A172 (cell line): Measurements from ENCODE around the gene TCP11L2. TPM values are rescaled to one million over a fixed set of nuclear protein-coding genes. Genes with fewer than 3 reads are reported as not detected.
A peak's percentile ranks its signal among the peaks of the same experiment; 100 is the strongest.
"Not testable (repeated sequence)": the region's sequence is repeated elsewhere in the genome, so short reads cannot be mapped to it uniquely, and the experiment has no call there.

ENCODE experiments used
- DNase-seq: peaks from one replicate; pipeline ENCODE4 v3.0.0-alpha.2; 2015; ENCODE audit warnings: low spot score
- total RNA-seq: library from RNA; depleted of rRNA; stranded (reverse); fragments of >200 nt; shearing (Covaris generic); gene quantifications from 2 replicates; pipeline ENCODE4 v1.2.3, GENCODE V29; 2014

Gene TCP11L2
- total RNA-seq, 1 experiment from 2014 or later = 3.6 TPM

GRCh38 chr12:106343214-106343528 is 40.6 kb downstream of the TCP11L2 start:
- DNase-seq = no peak

DNA sequence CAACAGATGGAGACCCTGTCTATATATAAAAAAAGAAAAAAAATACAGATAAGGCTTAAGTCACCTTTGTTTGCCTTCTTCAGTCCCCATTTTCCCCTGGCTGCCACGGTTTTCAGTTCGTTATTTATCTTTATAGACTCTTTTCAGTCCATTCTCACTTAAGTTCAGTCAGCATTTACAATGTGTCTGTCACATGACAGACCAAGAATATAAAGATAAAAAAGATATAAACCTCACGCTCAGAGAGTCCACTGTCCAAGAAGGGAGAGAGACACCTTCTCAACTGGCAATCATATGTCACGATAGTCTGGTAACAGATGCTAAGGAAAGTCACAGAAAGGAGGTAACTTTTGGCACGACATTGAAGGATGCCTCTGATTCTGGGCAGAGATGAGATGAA is 41.6 kb downstream of the TCP11L2 start:
- DNase-seq = no peak

GRCh38 chr12:106345746-106346145 is 43.2 kb downstream of the TCP11L2 start:
- peak; percentile 43 for DNase-seq

- no peak for DNase-seq
Observed at GRCh38 chr12:106348411-106348810, 45.9 kb downstream of the TCP11L2 start.

DNA sequence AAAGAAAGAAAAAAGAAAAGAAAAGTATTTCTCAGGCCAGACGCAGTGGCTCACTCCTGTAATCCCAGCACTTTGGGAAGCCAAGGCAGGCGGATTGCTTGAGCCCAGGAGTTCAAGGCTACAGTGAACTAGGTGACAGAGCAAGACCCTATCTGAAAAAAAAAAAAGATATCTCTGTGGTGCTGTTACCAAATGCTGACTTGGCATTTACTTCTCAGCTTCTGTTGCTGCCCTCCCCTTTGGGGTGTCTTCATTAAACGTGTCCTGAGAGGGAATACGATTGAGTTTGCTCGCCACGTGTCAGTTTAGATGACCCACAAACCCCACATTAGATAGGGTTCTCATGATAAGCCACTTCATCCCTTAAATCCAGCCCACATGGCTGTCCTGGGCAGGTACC is 50.6 kb downstream of the TCP11L2 start:
- no peak for DNase-seq

GRCh38 chr12:106357549-106358395 is 55.2 kb downstream of the TCP11L2 start, which contains the start of gene POLR3B:
Gene POLR3B, plus strand, starts transcription at chr12:106357748. Its CDS starts 132 bp downstream, at chr12:106357880.
- DNase-seq = peak; percentile 87

GRCh38 chr12:106358396-106359241 is 56.1 kb downstream of the TCP11L2 start:
- peak; percentile 35 for DNase-seq

GRCh38 chr12:106359646-106360399 is 57.3 kb downstream of the TCP11L2 start:
- DNase-seq = no peak

DNA sequence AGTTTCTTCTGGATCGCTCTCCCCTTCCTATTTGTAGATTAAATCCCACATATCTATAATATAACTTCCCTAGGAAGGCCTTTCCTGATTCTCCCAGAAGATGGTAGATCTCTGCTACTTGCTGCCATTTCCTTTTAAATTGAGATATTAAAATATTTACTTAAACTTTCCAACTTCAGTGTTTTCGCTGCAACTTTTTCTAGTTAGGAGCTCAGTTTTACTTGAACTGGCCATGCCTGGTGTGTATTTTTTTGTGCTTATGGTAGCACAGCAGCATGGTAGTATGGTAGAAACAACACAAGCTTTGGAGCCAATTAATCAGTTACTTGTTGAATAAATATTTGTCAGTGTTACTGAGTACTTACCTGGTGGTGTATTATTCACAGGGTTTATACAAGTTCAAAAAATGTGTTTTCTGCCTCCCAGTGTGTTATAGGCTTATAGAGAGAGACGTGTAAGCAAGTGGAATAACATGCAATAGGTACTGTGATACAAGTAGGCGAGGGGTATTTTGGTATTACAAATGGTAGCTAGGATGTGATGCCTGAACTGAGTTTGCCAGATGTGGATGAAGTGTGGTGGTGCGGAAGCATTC is 58.0 kb downstream of the TCP11L2 start:
- no peak for DNase-seq

GRCh38 chr12:106362971-106363370 is 60.4 kb downstream of the TCP11L2 start:
- no peak for DNase-seq

- no peak for DNase-seq
Observed at GRCh38 chr12:106364261-106364660, 61.7 kb downstream of the TCP11L2 start.

DNA sequence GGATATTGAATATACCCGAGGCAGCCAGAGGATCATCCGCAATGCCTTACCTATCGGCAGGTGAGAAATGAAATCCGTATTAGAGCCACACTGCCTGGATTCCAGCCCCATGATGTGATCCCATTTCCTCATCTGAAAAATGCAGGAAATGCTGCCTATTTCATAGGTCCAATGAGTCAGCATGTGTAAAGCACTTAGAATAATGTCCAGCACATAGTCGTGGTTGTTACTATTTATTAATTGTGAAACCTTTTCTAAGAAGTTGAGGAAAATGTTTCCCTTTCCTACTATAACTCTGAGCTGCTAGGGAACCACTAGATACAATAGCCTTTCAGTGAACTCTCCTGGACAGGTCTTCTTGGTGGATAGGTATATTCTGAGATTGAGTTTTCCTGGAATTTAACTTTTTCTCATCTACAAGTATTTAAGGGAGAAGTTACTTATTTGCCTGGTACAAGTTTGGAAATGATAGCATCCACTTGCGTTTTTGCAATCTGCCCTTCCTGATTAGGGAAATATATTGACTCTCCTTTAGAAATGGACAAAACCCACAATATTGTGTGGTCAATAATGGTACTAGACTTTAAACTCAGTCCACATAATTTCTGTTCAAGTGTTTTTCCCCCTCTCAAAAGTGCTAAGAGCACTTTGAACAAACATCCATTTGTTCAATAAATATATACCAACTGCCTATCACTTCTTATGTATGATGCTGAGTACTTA is 67.3 kb downstream of the TCP11L2 start:
- peak; percentile 49 for DNase-seq

DNA sequence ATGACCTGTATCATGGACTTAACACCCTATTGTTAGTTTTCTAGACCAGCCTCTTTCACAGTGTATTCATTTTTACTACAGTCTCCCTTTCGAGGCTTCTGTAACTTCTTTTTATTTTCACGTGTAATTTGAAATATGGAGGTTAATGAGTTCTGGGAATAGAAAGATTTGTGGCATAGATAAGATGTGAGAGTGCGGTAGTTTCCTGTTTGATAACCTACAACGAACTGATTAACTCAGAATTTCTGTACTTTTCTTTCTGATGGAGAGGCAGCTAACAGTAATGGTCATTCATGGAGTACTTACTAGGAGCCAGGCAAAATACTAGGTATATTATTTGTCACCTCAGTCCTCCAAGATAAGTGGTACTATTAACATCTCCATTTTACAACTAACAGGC is 76.3 kb downstream of the TCP11L2 start:
- DNase-seq = no peak

DNA sequence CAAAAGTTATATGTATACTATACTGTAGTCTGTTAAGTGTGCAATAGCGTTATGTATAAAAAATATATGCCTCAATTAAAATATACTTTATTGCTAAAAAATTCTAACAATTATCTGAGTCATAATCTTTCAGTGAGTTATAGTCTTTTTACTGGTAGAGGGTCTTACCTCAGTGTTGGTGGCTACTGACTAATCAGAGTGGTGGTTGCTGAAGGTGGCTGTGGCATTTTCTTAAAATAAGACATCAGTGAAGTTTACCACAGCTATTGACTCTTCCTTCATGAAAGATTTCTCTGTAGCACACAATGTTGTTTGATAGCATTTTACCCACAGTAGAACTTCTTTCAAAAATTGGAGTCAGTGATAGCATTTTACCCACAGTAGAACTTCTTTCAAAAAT is 78.4 kb downstream of the TCP11L2 start:
- no peak for DNase-seq

DNA sequence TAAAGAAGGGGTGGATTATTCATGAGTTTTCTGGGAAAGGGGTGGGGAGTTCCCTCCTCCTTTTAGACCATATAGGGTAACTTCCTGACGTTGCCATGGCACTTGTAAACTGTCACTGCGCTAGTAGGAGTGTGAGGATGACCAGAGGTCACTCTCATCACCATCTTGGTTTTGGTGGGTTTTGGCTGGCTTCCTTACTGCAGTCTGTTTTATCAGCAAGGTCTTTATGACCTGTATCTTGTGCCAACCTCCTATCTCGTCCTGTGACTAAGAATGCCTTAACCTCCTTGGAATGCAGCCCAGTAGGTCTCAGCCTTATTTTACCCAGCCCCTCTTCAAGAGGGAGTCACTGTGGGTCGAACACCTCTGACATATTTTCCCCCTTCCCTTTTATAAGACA is 79.3 kb downstream of the TCP11L2 start:
- not testable (repeated sequence) for DNase-seq

DNA sequence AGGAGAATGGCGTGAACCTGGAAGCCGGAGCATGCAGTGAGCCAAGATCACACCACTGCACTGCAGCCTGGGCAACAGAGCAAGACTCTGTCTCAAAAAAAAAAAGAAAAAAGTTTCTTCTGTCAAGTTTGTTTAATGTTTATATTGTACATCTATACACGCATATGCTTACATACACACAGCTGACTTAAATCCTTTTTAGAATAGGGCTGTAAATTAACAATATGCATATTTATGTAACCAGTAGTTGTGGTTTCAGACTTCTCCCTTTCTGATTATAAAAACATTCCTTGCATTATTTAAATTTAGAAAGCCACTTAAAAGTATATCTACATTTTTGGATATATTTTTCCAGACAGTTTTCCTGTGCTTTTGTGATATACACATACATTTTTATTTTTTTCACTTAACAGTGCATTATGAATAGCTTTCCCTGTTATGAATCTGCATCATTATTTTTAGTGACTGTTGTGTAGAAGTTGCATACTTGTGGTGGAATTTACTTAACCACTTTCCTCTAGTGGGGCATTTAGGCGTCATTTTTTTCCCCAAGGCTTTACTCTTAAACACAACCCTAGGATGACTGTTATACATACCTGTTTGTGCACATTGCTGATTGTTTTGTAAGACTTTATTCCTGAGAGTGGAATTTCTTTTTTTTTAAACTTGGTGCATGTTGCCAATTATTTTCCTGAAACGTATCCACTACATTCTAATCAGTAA is 84.4 kb downstream of the TCP11L2 start:
- DNase-seq = no peak

DNA sequence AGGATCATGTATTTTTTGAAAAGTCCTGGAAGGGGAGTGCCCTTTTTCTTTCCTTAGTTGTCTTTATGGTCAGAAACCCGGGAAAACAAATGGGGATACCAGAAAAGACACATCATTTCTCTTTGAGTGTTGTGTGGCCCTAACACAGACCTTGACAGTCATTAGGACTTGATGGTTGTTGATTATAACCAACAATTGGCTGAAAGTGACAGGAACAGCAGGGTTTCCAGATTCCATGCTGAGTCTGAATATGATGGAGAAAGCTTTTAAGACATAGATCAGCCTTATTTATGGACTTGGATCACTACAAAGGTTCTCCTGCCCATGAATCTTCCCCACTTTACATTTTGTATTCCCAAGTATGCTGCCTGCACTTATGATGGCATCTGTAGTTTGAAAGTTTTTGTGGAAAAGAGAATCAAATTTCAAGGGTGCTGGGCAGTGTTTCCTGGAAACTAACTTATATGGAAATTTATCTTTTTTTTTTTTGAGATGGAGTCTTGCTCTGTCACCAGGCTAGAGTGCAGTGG is 85.4 kb downstream of the TCP11L2 start:
- DNase-seq = no peak

- DNase-seq = no peak
Observed at GRCh38 chr12:106389151-106389550, 86.6 kb downstream of the TCP11L2 start.

- no peak for DNase-seq
Observed at GRCh38 chr12:106392759-106393158, 90.2 kb downstream of the TCP11L2 start.
